Measurements from ENCODE around the gene TULP4. TPM values are rescaled to one million over a fixed set of nuclear protein-coding genes. Genes with fewer than 3 reads are reported as not detected.
"Not testable (repeated sequence)": the region's sequence is repeated elsewhere in the genome, so short reads cannot be mapped to it uniquely, and the experiment has no call there.

The TULP4 gene
- total RNA-seq, 2 donors from 2014 or later, result 10.8 to 31.2 TPM

GRCh38 chr6:158470023-158470422, 157.8 kb downstream of the TULP4 start:
- not testable (repeated sequence) for H3K27ac Mint-ChIP-seq; H3K4me1 Mint-ChIP-seq; ATAC-seq (replicated peaks); H3K4me3 Mint-ChIP-seq; H3K9me3 Mint-ChIP-seq; H3K27me3 Mint-ChIP-seq
- H3K36me3 Mint-ChIP-seq (ENCODE audit: low read depth), result peaks cover 23% of the 10 kb centered on the region

DNA sequence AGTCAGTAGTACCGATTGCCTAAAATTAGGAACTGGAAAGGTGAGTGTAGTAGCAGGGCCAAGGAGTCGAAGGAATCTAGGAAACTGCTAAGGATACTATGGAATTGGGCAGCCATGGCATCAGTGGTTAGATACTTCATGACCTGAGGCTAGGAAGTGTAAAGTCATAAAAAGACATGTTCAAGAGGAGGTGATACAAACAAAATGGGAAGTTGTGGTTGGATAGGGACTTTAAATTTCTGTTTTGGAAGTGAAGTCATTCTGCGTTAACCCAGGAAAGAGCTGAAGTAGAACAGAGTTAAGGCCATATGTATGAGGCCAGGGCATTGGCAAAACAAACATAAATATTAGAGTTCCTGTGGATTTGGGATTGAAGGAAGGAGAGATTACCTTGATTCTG, 159.1 kb downstream of the TULP4 start:
- Mint-ChIP-seq H3K4me1 (no peaks in the 10 kb centered on the region), H3K9me3 (no peaks in the 10 kb centered on the region), H3K36me3 (ENCODE audit: low read depth) (peaks cover 14% of the 10 kb centered on the region), H3K27ac (no peak overlapping the region), H3K27me3 (no peaks in the 10 kb centered on the region), H3K4me3 (no peak overlapping the region)
- no peak for ATAC-seq (replicated peaks)

- Mint-ChIP-seq H3K36me3 (ENCODE audit: low read depth) (peaks cover 3% of the 10 kb centered on the region), H3K27me3 (no peaks in the 10 kb centered on the region), H3K4me3 (no peak overlapping the region), H3K27ac (no peak overlapping the region), H3K4me1 (no peaks in the 10 kb centered on the region), H3K9me3 (no peaks in the 10 kb centered on the region)
- ATAC-seq (replicated peaks), result no peak
These were observed 160.2 kb downstream of the TULP4 start for GRCh38 chr6:158472447-158472846.

- Mint-ChIP-seq H3K4me1 (no peaks in the 10 kb centered on the region), H3K27ac (no peak overlapping the region), H3K27me3 (no peaks in the 10 kb centered on the region), H3K9me3 (no peaks in the 10 kb centered on the region), H3K4me3 (no peak overlapping the region), H3K36me3 (ENCODE audit: low read depth) (peaks cover 4% of the 10 kb centered on the region)
- ATAC-seq (replicated peaks), result no peak
These were observed 162.7 kb downstream of the TULP4 start for GRCh38 chr6:158474961-158475343.

- H3K4me1 Mint-ChIP-seq, result no peaks in the 10 kb centered on the region
- ATAC-seq (replicated peaks), result peak; percentile 56
- H3K4me3 Mint-ChIP-seq, result no peak overlapping the region
- no peaks in the 10 kb centered on the region for H3K27me3 Mint-ChIP-seq
- H3K27ac Mint-ChIP-seq, result no peak overlapping the region
- peaks cover 10% of the 10 kb centered on the region for H3K36me3 Mint-ChIP-seq (ENCODE audit: low read depth)
- H3K9me3 Mint-ChIP-seq, result no peaks in the 10 kb centered on the region
These were observed 163.4 kb downstream of the TULP4 start for GRCh38 chr6:158475344-158476302.

DNA sequence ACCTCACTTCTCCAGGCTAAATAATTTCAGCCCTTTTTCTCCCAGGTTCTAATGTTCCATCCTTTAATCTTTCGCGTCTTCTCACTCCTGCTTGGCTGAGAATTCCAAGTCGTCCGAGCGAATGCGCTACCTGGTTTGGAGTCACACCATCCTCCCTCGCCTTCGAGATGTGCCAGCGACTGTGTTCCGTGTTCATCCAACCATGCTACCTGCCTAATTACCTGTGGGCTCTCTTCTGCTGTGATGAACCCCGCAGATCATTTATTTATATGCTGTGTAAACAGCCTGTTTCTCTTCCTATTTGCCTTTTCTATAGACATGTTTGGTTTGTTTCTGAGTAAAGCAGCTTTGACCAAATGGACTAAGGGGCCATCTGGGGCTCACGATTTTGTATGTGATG, 164.1 kb downstream of the TULP4 start:
- Mint-ChIP-seq H3K4me1 (no peaks in the 10 kb centered on the region), H3K36me3 (ENCODE audit: low read depth) (peaks cover 16% of the 10 kb centered on the region), H3K9me3 (no peaks in the 10 kb centered on the region), H3K27me3 (no peaks in the 10 kb centered on the region), H3K4me3 (no peak overlapping the region), H3K27ac (no peak overlapping the region)
- ATAC-seq (replicated peaks), result no peak

GRCh38 chr6:158477722-158478121, 165.5 kb downstream of the TULP4 start:
- ATAC-seq (replicated peaks); H3K9me3 Mint-ChIP-seq; H3K4me1 Mint-ChIP-seq; H3K27ac Mint-ChIP-seq; H3K27me3 Mint-ChIP-seq; H3K4me3 Mint-ChIP-seq: not testable (repeated sequence)
- peaks cover 22% of the 10 kb centered on the region for H3K36me3 Mint-ChIP-seq (ENCODE audit: low read depth)

DNA sequence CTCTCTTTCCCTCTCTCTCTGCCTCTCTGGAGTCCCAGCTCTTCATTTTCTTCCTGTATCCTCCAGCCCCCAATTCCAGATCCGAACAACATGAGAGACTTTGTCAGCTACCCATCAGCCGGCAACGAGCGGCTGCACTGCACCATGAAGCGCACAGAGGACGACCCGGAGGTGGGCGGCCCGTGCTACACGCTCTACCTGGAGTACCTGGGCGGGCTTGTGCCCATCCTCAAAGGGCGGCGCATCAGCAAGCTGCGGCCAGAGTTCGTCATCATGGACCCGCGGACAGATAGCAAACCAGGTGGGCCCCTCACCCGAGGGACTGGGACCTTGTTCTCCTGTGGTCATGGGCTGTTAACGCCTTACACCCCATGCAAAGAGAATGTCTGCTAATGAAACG, 168.7 kb downstream of the TULP4 start:
- Mint-ChIP-seq H3K27me3 (no peaks in the 10 kb centered on the region), H3K36me3 (ENCODE audit: low read depth) (peaks cover 27% of the 10 kb centered on the region), H3K4me3 (no peak overlapping the region), H3K27ac (no peak overlapping the region), H3K9me3 (no peaks in the 10 kb centered on the region), H3K4me1 (no peaks in the 10 kb centered on the region)
- no peak for ATAC-seq (replicated peaks)

GRCh38 chr6:158481690-158482473, 169.6 kb downstream of the TULP4 start:
- ATAC-seq (replicated peaks), result peak; percentile 60
- H3K4me1 Mint-ChIP-seq, result no peaks in the 10 kb centered on the region
- no peaks in the 10 kb centered on the region for H3K9me3 Mint-ChIP-seq
- no peaks in the 10 kb centered on the region for H3K27me3 Mint-ChIP-seq
- no peak overlapping the region for H3K27ac Mint-ChIP-seq
- no peak overlapping the region for H3K4me3 Mint-ChIP-seq
- H3K36me3 Mint-ChIP-seq (ENCODE audit: low read depth), result peaks cover 28% of the 10 kb centered on the region

DNA sequence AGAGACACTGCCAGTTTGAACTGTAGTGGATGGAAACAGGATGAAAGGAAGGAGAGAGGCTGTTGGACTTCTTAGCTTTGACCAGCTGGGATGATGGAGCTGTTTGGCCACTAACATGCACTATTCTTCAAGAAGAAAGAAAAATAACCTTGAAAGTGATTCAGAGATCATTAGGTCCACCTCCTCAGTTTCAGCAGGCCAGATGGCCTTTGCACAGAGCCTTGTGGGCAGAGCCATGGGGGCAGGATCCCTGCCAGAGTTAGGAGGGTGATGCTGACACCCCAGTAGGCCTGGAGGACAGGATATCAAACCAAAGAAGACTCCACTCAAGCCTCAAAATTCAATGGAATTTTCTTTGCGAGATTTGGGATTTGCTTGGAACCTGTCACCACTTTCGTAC, 173.2 kb downstream of the TULP4 start:
- no peak for ATAC-seq (replicated peaks)
- H3K36me3 Mint-ChIP-seq (ENCODE audit: low read depth), result peaks cover 19% of the 10 kb centered on the region
- H3K9me3 Mint-ChIP-seq, result no peaks in the 10 kb centered on the region
- H3K27me3 Mint-ChIP-seq, result no peaks in the 10 kb centered on the region
- H3K4me1 Mint-ChIP-seq, result no peaks in the 10 kb centered on the region
- H3K27ac Mint-ChIP-seq, result no peak overlapping the region
- H3K4me3 Mint-ChIP-seq, result no peak overlapping the region

GRCh38 chr6:158487495-158487894, 175.2 kb downstream of the TULP4 start:
- Mint-ChIP-seq H3K27me3 (no peaks in the 10 kb centered on the region), H3K36me3 (ENCODE audit: low read depth) (peaks cover 6% of the 10 kb centered on the region), H3K4me1 (no peaks in the 10 kb centered on the region), H3K27ac (no peak overlapping the region), H3K4me3 (no peak overlapping the region), H3K9me3 (no peaks in the 10 kb centered on the region)
- no peak for ATAC-seq (replicated peaks)

- Mint-ChIP-seq H3K4me3 (no peak overlapping the region), H3K27ac (no peak overlapping the region), H3K4me1 (no peaks in the 10 kb centered on the region), H3K27me3 (no peaks in the 10 kb centered on the region), H3K9me3 (no peaks in the 10 kb centered on the region), H3K36me3 (ENCODE audit: low read depth) (peaks cover 5% of the 10 kb centered on the region)
- peak; percentile 78 for ATAC-seq (replicated peaks)
These were observed 175.8 kb downstream of the TULP4 start for GRCh38 chr6:158488065-158488464.

DNA sequence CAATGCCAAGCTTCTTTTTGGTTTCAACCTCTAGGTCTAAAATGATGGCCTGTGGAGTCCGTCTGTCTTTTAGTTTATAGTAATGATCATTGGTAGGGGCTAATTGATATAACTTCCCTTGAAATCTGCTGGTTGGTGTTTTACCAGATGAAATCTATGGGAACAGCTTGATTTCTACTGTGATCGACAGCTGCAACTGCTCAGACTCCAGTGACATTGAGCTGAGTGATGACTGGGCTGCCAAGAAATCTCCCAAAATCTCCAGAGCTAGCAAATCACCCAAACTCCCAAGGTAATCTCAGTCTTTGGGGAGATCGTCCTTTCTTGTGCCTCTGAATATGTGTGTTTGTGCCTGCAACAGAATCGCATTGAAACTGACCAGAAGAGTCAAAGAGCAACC, 177.2 kb downstream of the TULP4 start:
- Mint-ChIP-seq H3K27ac (no peak overlapping the region), H3K4me1 (no peaks in the 10 kb centered on the region), H3K27me3 (no peaks in the 10 kb centered on the region), H3K4me3 (no peak overlapping the region), H3K9me3 (no peaks in the 10 kb centered on the region), H3K36me3 (ENCODE audit: low read depth) (peaks cover 13% of the 10 kb centered on the region)
- ATAC-seq (replicated peaks), result no peak

DNA sequence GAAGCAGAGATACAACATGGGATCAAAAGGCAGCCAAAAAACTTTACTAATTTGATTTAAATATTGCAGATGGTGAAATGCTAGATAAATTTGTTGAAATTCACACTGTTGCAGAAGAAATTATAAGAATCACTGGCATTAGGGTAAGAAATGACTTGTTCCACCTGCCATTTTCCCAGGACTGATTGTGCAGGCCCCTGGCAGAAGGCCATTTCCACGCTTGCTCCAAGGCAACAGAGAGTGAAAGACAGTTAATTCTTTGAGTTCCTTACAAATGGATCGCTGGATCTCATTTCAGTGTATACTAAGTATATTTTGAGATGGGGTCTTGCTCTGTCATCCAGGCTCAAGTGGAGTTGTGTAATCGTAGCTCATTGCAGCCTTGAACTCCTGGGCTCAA, 180.6 kb downstream of the TULP4 start:
- H3K4me1 Mint-ChIP-seq, result no peaks in the 10 kb centered on the region
- peaks cover 19% of the 10 kb centered on the region for H3K36me3 Mint-ChIP-seq (ENCODE audit: low read depth)
- no peak overlapping the region for H3K4me3 Mint-ChIP-seq
- no peak overlapping the region for H3K27ac Mint-ChIP-seq
- H3K9me3 Mint-ChIP-seq, result no peaks in the 10 kb centered on the region
- no peak for ATAC-seq (replicated peaks)
- H3K27me3 Mint-ChIP-seq, result no peaks in the 10 kb centered on the region

DNA sequence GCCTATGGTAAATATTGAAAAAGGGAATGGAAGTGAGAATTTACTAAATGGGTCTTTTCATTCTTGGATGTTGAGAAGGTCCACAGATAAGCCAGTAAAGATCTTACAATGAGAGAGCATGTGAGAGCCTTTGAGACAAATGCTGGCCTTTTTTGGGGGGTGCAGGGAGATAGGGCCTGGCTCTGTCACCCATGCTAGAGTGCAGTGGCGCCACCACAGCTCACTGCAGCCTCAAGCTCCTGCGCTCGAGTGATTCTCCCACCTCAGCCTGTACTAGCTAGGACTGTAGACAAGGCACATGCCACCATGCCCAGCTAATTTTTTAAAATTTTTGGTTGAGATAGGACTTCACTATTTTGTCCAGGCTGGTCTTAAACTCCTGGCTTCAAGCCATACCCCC, 184.4 kb downstream of the TULP4 start:
- no peak for ATAC-seq (replicated peaks)
- Mint-ChIP-seq H3K9me3 (no peaks in the 10 kb centered on the region), H3K4me3 (no peak overlapping the region), H3K27me3 (no peaks in the 10 kb centered on the region), H3K36me3 (ENCODE audit: low read depth) (peaks cover 39% of the 10 kb centered on the region), H3K4me1 (no peaks in the 10 kb centered on the region), H3K27ac (no peak overlapping the region)
